HG03460 (cell line): ENCODE data around the gene ZNF778.

Source experiments
- ATAC-seq: cut with Tn5 transposase; IDR thresholded peaks from one replicate; pipeline ENCODE4 v1.9.1; 2021; ENCODE audit not compliant: unreplicated experiment

ZNF778 gene

DNA sequence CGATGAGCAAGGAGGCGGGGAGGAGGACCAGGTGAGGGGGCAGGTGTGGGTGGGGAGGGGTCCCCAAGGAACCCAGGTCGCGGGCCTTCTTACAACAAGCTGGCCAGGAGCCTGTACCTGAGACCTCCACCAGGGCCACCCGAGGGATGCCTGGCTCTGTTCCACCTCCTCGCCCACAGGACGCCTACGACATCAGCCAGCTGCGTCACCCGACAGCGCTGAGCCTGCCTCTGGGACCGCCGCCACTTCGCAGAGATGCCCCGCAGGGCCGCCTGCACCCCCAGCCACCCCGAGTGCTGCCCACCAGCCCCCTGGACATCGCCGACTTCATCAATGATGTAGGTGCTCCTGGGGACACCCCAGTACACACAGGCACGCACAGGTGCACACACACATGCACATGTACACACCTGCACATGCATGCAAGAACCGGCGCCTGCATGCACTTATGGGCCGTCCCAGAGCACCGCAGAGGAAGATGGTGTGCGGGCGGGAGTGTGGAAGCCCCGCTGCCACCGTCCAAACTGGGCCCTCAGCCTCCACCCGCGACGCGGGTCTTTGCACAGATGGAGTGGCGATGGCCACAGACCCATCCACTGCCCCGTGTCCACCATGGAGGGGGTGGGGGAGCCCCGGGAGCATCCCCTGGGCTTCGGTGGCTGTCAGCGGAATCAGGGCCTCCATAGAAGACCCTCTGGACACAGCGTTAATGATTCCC is 23.8 kb upstream of the ZNF778 start:
- no peak for ATAC-seq

DNA sequence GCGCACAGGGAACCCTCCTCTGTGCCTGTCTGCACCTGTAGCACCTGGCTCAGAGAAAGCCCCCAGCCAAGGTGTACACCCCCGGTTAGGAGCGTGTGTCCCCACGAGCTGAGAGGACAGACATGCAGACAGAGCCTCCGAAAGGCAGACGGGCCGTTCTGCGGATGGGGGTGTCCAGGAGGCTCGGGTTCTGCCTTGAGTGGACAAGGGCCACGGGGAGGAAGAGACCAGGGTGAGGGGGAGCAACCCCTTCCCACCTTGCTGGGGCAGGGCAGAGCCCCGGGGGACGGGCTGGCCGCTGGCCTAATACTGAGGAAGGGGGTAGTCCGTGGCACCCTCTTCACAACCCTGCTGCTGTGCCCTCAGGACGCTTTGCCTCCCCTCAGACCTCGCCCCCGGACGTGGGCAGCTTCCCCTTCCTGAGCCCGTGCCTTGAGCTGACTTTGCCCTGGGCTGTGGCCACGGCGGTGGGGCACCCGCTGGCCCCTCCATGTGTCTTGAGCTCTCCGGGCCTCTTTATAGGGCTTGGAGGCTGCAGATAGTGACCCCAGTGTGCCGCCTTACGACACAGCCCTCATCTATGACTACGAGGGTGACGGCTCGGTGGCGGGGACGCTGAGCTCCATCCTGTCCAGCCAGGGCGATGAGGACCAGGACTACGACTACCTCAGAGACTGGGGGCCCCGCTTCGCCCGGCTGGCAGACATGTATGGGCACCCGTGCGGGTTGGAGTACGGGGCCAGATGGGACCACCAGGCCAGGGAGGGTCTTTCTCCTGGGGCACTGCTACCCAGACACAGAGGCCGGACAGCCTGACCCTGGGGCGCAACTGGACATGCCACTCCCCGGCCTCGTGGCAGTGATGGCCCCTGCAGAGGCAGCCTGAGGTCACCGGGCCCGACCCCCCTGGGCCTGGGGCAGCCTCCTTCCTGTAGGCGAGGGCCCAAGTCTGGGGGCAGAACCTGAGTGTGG is 22.9 kb upstream of the ZNF778 start:
- ATAC-seq, result no peak

DNA sequence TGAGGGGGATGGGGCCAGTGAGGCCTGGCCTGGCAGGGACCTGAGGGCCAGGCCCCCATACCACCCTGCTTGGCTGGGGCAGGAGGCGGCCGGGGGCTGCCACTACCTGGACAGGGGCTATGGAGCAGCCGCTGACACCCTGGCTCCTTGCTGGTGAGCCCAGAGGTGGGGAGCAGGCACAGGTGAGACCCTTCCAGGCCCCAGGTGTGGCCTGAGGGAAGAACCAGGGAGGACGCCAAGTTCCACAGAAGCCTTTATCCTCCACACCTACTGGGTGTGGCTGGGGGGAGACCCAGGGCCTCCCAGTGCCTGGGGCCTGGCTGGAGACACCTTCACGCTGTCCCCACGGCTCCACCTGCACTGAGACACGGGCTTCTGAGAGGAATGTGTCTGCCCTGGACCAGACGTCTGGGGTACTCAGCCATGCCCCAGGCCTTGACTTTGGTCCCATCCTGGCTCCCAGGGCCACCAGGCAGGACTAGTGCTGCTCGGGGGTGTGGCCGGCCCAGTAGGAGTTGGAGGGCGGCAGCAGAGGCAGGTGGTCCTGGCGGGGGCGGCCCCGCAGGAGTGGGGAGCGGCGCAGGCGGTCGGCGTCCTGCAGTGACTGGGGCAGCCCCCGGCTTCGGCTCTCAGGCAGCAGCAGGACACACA is 21.9 kb upstream of the ZNF778 start:
- no peak for ATAC-seq

DNA sequence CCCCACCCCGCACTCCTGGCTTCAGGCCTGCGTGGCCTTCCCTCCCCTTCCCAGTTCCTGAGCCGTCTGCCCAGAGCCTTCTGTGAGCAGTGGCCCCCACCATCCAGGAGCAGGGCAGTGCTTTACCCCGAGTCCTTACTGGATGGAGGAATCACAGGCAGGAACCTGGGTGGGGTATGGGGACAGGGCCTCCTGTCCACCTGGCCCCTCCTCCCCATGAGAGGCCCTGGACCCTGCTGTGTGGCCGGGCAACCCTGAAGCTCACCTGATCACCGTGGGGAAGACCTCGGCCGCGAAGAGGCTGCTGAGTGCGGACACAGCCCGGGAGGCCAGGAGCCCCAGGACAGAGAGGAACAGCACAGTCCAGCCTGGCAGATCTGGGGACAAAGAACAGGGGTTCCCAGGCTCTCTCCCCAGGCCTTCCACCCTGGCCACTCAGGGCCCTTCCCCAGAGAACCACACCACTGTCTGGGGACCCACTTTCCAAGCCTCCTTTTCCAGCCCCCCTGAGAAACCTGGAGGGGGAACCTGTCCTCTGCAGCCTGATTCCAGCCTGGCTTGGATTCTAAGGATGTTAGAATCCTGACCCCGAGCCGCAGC is 20.4 kb upstream of the ZNF778 start:
- no peak for ATAC-seq

DNA sequence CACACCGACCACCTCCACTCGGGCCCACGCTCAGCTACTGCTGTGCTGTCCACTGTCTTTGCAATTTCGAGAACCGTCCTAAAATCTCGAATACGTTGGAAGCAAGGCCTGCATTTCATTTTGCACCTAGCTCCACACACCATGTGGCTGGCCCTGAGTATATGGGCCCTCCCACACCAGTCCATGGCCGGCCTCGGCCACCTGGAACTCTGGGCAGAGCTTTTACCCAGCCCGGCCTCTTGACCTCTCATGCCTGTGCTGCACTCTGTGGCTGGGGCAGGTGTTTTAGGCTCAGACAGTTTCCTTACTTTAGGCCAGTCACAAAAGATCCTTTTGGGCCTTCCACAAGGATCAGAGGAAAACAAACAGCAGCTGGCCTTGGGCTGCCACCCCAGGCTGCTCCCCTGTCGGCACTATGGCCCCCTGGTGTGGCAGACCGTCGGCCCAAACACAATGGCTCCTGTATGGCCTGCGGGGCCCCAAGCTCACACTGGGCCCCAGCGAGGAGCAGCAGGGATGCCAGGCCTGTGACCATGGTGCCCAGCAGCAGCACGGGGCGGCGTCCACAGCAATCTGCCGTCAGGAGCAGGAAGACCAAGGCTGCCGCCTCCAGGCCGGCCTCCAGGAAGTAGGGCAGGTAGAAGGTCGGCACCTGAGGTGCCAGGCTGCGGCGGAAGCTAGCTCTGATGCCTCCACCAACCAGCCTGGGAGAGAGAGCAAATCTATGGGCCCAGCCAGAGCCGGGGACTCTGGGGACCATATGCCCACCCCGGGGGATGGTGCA is 19.7 kb upstream of the ZNF778 start:
- no peak for ATAC-seq

DNA sequence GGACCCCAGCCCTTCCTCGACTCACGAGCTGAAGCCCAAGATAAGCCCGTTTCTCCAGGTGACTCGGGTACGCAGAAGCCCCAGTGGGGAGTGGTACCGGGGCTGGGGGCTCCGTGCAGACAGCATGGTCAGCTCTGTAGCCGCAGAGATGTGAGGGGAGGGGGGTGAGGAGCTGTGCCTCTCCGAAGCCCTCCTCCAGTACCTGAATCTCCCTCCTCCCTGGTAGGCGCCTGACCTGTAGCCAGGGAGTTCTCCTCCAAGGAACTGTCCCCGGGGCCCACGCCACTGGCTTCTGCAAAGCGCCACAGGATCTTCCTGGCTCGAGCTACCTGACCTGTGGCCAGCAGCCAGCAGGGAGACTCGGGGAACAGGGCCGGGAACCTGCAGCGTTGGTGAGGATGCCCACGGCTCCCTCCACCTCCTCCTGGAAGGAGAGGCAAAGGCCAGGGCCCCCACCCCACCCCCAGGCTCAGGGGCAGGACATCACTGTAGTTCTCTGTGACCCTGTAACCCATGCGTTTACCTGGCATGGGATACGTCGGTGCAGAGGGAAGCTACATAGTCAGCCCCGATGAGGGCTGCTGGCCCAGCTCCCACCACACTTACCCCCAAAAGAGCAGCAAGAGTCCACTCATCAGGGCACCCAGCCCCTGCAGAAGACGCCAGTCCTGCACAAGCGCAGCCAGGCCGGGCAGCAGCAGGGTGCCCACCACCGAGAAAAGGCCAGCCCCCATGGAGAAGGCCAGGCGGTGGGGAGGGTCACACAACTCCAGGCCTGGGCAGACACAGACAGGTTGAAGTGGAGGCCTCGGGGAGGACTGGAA is 18.9 kb upstream of the ZNF778 start:
- no peak for ATAC-seq

DNA sequence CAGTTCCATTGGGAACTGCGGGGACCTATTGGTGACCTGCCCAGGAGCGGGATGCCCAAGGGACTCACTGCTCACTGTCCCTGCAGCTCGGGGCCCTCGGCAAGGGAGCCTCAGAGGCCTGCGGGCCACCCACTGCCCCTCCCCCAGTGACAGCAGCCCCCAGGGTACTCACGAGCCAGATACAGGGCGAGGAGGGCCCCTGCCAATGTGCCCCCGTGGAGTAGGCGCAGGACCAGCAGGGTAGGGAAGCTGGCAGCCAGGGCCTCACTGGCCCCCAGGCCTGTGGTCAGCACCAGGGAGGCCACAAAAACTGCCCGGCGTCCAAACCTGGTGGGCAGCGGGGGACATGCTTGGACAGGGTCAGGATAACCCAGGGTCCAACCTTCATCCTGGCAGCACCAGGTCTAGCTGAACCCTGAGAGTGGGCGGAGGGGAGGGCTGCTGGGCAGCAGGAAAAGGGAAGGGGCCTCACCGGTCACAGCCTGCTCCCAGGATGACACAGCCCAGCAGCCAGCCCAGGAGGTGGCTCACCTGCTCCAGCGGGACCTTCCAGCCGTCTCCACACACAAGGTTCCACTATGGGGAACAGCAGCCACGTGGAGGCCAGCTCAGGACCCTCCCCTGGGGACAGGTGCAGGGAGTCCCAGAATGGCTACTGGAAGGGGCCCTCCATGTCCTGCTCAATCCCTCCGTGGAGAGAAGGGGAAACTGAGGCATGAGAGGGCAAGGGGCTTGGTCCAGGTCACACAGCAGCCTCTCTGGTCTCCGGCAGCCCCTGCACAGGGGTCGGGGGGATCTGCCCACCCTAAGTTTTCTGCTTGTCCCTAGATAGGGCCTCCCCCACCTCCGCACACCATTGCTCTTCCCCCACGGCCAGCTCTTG is 18.0 kb upstream of the ZNF778 start:
- no peak for ATAC-seq

DNA sequence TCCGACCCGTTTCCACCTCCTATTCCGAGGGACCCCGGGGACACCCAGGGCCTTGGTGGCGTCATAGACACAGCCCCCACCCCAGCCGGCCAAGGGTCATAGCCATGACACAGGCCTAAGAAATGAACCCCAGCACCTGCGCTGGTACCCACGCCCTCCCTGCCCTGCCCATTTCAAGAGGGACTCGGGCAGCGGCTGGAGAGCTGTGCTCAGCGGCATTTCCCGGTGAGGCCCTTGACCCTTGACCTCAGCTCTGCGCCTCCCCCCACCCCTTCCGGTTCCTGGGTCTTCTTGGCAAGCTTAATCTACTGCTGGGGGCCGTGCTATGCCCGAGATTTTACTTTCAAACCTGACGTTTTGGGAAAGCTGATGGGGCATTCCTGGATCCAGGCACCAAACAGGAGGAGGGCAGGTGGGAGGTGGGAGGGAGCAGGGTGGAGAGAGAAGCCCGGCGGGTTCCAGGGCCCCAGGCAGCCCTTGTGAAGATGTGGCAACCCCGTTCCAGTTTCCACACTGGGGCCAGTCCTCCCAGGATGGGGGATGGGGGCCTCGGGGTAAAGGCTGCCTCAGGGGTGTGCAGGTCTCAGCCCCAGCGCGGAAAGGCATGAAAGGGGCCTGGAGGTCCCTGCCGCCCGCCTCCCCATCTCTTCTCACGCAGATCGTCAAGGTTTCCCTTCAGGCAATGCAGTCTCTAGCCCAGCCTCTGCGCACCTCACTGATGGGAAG is 17.2 kb upstream of the ZNF778 start, which contains the start of gene SLC22A31:
Gene SLC22A31 (minus strand): TSS at position 414 of the 726 bp plus-strand sequence. CDS start 36 bp downstream, at position 378.
- no peak for ATAC-seq

DNA sequence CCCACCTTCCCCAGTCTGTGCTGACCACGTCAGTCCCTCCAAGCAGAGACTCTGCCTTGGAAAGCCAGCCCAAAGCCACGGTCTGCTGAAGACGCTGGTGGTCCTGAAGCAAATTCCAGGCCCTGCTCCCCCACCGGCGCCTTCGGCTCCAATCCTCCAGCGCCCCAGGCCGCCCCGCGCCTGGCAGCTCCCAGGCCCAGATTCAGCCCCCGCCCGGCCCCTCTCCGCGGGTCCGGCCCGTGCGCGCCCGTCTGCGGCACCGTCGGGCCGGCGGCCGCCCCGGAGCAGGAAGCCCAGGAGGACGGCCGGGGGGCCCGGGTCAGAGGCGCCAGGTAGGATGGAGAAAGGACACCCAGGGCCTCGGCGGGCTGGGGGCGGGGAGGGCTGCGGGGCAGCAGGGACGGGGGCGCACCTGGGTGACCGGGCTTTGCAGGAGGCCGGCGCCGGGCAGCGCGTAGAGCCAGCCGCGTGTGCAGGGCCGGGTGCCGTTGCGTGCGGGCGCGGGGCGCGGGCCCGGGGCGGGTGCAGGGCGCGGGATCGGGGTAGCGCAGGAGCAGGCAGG is 16.6 kb upstream of the ZNF778 start:
- ATAC-seq, result no peak

DNA sequence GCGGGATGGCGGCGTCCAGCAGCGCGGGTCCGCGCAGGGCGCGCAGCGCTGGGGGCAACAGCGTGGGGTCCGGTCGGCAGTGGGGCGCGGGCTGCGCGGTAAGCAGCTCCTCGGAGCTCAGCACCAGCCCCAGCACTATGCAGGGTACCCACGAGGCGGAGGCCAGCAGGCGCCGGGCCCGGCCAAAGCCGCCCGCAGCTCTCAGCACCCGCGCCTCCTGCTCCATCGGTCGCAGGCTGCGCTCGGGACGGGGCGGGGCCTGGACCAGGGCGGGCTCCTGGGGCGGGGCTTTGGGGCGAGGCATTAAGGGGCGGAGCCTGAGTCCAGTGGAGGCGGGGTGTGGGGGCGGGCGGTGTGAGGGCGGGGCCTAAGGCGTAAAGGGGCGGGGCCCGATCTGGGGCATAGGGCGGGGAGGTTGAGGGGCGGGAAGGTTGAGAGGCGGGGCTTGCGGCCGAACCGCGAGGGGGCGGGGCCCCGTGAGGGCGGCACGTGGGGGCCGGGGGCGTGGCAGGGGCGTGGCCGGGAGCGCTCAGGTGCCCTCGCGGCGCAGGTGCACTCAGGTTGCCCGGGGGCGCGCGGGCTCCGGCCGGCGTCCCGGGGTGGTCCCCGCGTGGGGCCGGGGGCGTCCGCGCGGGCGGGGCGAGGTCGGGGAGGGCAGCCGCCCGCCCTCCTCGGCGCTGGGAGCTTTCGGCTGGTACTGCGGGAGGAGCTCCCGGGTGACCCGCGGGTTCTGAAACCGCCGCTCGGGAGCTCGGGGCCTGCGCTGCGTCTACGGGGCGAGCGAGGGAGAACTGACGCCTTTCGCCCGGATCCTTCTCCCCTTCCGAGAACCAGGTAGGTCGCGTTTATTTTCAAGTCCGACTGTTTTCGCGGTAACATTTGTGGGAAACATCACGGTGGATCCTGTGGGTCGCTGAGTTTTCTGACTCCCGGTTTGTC is 15.8 kb upstream of the ZNF778 start:
- no peak for ATAC-seq

DNA sequence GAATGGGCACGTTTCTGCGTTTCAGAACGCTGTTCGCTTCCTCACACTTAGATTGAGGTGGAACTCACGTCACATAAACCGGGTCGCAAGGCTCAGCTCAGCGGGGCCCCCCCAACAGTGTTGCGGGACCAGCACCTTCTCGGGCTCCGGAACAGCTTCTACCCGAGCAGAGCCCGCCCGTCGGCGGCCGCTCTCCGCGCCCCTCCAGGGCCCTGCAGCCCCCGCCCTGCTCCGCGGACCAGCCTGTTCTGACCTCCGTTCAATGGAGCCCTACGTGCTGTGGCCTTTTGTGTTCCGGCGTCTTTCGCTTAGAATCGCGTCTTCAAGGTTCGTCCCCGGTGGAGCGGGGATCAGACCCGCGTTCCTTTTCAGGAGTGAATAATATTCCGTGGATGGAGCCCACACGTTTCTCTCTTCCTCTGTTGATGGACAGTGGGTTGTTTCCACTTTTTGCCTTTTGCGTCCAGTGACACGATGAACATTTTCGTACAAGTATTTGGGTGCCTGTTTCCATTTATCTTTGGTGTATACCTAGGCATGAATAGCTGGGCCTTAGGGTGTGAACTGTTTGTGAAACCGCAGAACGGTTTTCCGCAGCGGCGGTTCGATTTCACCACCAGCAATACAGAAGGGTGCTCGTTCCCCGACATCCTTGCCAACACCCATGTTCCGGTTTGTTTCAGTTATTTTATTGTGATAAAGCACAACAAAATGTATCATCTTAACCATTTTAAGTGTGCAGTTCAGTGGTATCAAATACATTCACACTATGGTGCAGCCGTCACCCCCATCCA is 14.9 kb upstream of the ZNF778 start:
- no peak for ATAC-seq

DNA sequence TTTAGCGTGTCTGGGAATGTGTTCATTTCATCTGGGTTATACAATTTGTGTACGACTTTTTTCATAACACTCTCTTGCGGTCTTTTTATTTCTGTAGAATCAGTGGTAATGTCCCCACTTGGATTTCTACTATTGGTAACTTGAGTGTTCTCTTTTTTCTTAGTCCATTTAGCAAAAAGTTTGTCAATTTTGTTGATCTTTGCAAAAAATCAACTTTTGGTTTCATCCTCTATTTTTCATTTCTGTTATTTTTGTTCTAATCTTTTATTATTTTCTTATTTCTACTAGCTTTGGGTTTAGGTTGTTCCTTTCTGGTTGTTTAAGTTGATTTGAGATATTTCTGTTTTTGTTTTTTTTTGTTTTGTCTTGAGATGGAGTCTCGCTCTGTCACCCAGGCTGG is 9.5 kb upstream of the ZNF778 start:
- ATAC-seq, result no peak

DNA sequence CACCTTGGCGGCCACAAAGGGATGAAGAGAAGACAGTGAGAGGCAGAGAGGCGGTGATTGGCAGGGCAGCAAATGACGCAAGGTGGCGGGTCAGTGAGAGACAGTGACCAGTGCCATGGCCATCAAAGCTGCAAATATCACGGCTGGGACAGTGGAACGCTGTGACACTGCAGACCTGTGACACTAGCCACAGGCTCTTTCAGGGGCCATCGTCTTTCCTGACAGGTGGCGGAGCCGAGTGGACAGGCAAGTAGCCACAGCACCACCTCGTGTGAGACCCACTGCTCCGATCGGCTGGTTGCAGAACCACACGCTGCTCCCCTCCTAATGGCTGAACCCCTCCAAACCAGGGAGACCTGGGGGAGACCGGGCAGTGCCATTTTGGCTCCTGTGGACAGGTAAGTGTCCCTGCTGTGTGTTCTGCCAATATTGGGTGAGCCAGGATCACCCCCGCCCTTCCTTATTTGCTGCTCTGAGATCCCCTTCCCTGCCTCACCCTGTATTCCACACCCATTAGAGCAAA is 7.9 kb upstream of the ZNF778 start:
- no peak for ATAC-seq

DNA sequence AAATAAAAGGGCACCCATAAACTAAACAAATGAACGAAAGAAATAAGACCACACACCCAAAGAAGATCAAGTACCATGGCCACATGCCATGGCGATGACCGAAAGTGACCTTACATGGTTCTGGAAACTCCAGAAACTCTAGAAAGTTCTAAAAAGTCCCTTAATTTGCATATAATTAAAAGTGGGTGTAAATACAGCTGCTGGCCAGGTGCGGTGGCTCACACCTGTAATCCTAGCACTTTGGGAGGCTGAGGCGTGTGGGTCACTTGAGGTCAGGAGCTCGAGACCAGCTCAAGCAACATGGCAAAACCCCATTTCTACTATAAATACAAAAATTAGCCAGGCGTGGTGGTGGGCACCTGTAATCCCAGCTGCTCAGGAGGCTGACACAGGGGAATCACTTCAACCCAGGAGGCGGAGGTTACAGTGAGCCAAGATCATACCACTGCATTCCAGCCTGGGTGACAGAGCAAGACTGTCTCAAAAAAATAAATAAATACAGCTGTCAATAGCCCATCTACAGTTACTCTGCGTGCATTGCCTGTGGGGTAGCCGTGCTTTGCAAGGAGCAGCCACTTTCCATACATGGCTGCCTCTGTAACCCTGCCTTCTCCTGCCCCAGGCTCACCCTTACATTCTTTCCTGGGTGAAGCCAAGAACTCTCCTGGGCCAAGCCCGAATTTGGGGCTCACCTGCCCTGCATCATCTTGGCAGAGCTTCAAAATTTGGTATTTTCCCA is 7.2 kb upstream of the ZNF778 start:
- ATAC-seq, result no peak
